ENCODE data around the gene FREM3.

FREM3 gene

GRCh38 chr4:143616771-143617170 is 83.7 kb downstream of the FREM3 start:
- no peak overlapping the region for H4K91ac ChIP-seq (ENCODE audit: low read depth, low read length, poor library complexity)
- no peak overlapping the region for H2BK15ac ChIP-seq (ENCODE audit: low read length)
- H2AFZ ChIP-seq (ENCODE audit: low read length), result no peak overlapping the region
- no peaks in the 10 kb centered on the region for H3K4me1 ChIP-seq (ENCODE audit: control insufficient read depth in 2 of 2, insufficient read depth in 1 of 2, low read depth in 1 of 2, low read length in 2 of 2)
- no peak overlapping the region for H2BK120ac ChIP-seq (ENCODE audit: low read depth, low read length)
- H3K18ac ChIP-seq (ENCODE audit: low read length), result no peak overlapping the region
- no peak overlapping the region for H3K4me3 ChIP-seq (ENCODE audit: low read length in 2 of 2)
- no peak overlapping the region for H4K8ac ChIP-seq (ENCODE audit: low read depth, low read length)
- WGBS, 2 donors (ENCODE audit: extremely low coverage in 2 of 2, insufficient read length in 2 of 2, insufficient replicate concordance in 1 of 2), result no CpG with 5 or more reads among the region's 8 CpGs
- H3K9me3 ChIP-seq (replicated peaks in 1 of 2; ENCODE audit: control insufficient read depth in 2 of 2, insufficient read depth in 1 of 2, low read depth in 1 of 2, low read length in 2 of 2), result no peaks in the 10 kb centered on the region
- no peak for DNase-seq (ENCODE audit: low spot score)
- H3K4ac ChIP-seq (ENCODE audit: low read length), result no peak overlapping the region
- no peaks in the 10 kb centered on the region for H3K79me1 ChIP-seq (ENCODE audit: low read depth, low read length)
- no peak overlapping the region for H2AK5ac ChIP-seq (ENCODE audit: low read depth, low read length)
- H2BK5ac ChIP-seq (ENCODE audit: low read length), result no peak overlapping the region
- H3K36me3 ChIP-seq (replicated peaks in 1 of 2; ENCODE audit: control insufficient read depth in 2 of 2, insufficient read depth in 2 of 2, low read length in 2 of 2), result no peaks in the 10 kb centered on the region
- no peak overlapping the region for H3K27ac ChIP-seq (replicated peaks; ENCODE audit: low read length)
- no peak overlapping the region for H3K9ac ChIP-seq (ENCODE audit: low read depth, low read length, poor library complexity)
- no peak overlapping the region for H3K23ac ChIP-seq (ENCODE audit: low read depth, low read length, poor library complexity)
- no peak overlapping the region for H3K4me2 ChIP-seq (ENCODE audit: insufficient read depth, low read length, poor library complexity, severe bottlenecking)
- no peak overlapping the region for H2BK12ac ChIP-seq (ENCODE audit: low read length)
- H3K14ac ChIP-seq (ENCODE audit: low read length), result no peak overlapping the region
- H3K27me3 ChIP-seq (ENCODE audit: control insufficient read depth in 3 of 3, insufficient read depth in 3 of 3, low read depth in 1 of 3, low read length in 3 of 3), result no peaks in the 10 kb centered on the region

- Histone ChIP-seq H2BK120ac (ENCODE audit: low read depth, low read length) (no peak overlapping the region), H2BK5ac (ENCODE audit: low read length) (no peak overlapping the region), H3K27ac (replicated peaks; ENCODE audit: low read length) (no peak overlapping the region), H3K79me1 (ENCODE audit: low read depth, low read length) (no peaks in the 10 kb centered on the region), H2AK5ac (ENCODE audit: low read depth, low read length) (no peak overlapping the region), H3K36me3 (replicated peaks in 1 of 2; ENCODE audit: control insufficient read depth in 2 of 2, insufficient read depth in 2 of 2, low read length in 2 of 2) (no peaks in the 10 kb centered on the region), H3K23ac (ENCODE audit: low read depth, low read length, poor library complexity) (no peak overlapping the region), H3K27me3 (ENCODE audit: control insufficient read depth in 3 of 3, insufficient read depth in 3 of 3, low read depth in 1 of 3, low read length in 3 of 3) (no peaks in the 10 kb centered on the region), H4K8ac (ENCODE audit: low read depth, low read length) (no peak overlapping the region), H3K4me3 (ENCODE audit: low read length in 2 of 2) (no peak overlapping the region), H3K4me2 (ENCODE audit: insufficient read depth, low read length, poor library complexity, severe bottlenecking) (no peak overlapping the region), H3K4ac (ENCODE audit: low read length) (no peak overlapping the region), H2BK15ac (ENCODE audit: low read length) (no peak overlapping the region), H3K14ac (ENCODE audit: low read length) (no peak overlapping the region), H4K91ac (ENCODE audit: low read depth, low read length, poor library complexity) (no peak overlapping the region), H2AFZ (ENCODE audit: low read length) (no peak overlapping the region), H3K9me3 (replicated peaks in 1 of 2; ENCODE audit: control insufficient read depth in 2 of 2, insufficient read depth in 1 of 2, low read depth in 1 of 2, low read length in 2 of 2) (peaks cover 0 to 3% of the 10 kb centered on the region in 2 donors), H3K4me1 (ENCODE audit: control insufficient read depth in 2 of 2, insufficient read depth in 1 of 2, low read depth in 1 of 2, low read length in 2 of 2) (no peaks in the 10 kb centered on the region), H3K9ac (ENCODE audit: low read depth, low read length, poor library complexity) (no peak overlapping the region), H3K18ac (ENCODE audit: low read length) (no peak overlapping the region), H2BK12ac (ENCODE audit: low read length) (no peak overlapping the region)
- DNase-seq (ENCODE audit: low spot score), result no peak
- no CpG with 5 or more reads among the region's 4 CpGs for WGBS, 2 donors (ENCODE audit: extremely low coverage in 2 of 2, insufficient read length in 2 of 2, insufficient replicate concordance in 1 of 2)
Measured at GRCh38 chr4:143609492-143609891, 91.0 kb downstream of the FREM3 start.

- Histone ChIP-seq H3K4ac (ENCODE audit: low read length) (no peak overlapping the region), H2AK5ac (ENCODE audit: low read depth, low read length) (no peak overlapping the region), H3K9me3 (replicated peaks in 1 of 2; ENCODE audit: control insufficient read depth in 2 of 2, insufficient read depth in 1 of 2, low read depth in 1 of 2, low read length in 2 of 2) (peaks cover 0 to 3% of the 10 kb centered on the region in 2 donors), H3K36me3 (replicated peaks in 1 of 2; ENCODE audit: control insufficient read depth in 2 of 2, insufficient read depth in 2 of 2, low read length in 2 of 2) (no peaks in the 10 kb centered on the region), H2AFZ (ENCODE audit: low read length) (no peak overlapping the region), H3K4me2 (ENCODE audit: insufficient read depth, low read length, poor library complexity, severe bottlenecking) (no peak overlapping the region), H2BK15ac (ENCODE audit: low read length) (no peak overlapping the region), H3K18ac (ENCODE audit: low read length) (no peak overlapping the region), H3K79me1 (ENCODE audit: low read depth, low read length) (no peaks in the 10 kb centered on the region), H3K14ac (ENCODE audit: low read length) (no peak overlapping the region), H4K91ac (ENCODE audit: low read depth, low read length, poor library complexity) (no peak overlapping the region), H3K4me1 (ENCODE audit: control insufficient read depth in 2 of 2, insufficient read depth in 1 of 2, low read depth in 1 of 2, low read length in 2 of 2) (no peaks in the 10 kb centered on the region), H2BK5ac (ENCODE audit: low read length) (no peak overlapping the region), H3K4me3 (ENCODE audit: low read length in 2 of 2) (no peak overlapping the region), H2BK12ac (ENCODE audit: low read length) (no peak overlapping the region), H3K27me3 (ENCODE audit: control insufficient read depth in 3 of 3, insufficient read depth in 3 of 3, low read depth in 1 of 3, low read length in 3 of 3) (no peaks in the 10 kb centered on the region), H3K9ac (ENCODE audit: low read depth, low read length, poor library complexity) (no peak overlapping the region), H4K8ac (ENCODE audit: low read depth, low read length) (no peak overlapping the region), H3K23ac (ENCODE audit: low read depth, low read length, poor library complexity) (no peak overlapping the region), H3K27ac (replicated peaks; ENCODE audit: low read length) (no peak overlapping the region), H2BK120ac (ENCODE audit: low read depth, low read length) (no peak overlapping the region)
- no CpG with 5 or more reads among the region's 3 CpGs for WGBS, 2 donors (ENCODE audit: extremely low coverage in 2 of 2, insufficient read length in 2 of 2, insufficient replicate concordance in 1 of 2)
- DNase-seq (ENCODE audit: low spot score), result no peak
Measured at GRCh38 chr4:143606480-143606879, 94.0 kb downstream of the FREM3 start.

- no peak overlapping the region for H3K18ac ChIP-seq (ENCODE audit: low read length)
- no peak overlapping the region for H2BK12ac ChIP-seq (ENCODE audit: low read length)
- H3K36me3 ChIP-seq (replicated peaks in 1 of 2; ENCODE audit: control insufficient read depth in 2 of 2, insufficient read depth in 2 of 2, low read length in 2 of 2), result no peaks in the 10 kb centered on the region
- no peak overlapping the region for H3K4me2 ChIP-seq (ENCODE audit: insufficient read depth, low read length, poor library complexity, severe bottlenecking)
- H3K9me3 ChIP-seq (replicated peaks in 1 of 2; ENCODE audit: control insufficient read depth in 2 of 2, insufficient read depth in 1 of 2, low read depth in 1 of 2, low read length in 2 of 2), result no peaks in the 10 kb centered on the region
- no peak overlapping the region for H3K23ac ChIP-seq (ENCODE audit: low read depth, low read length, poor library complexity)
- no peaks in the 10 kb centered on the region for H3K79me1 ChIP-seq (ENCODE audit: low read depth, low read length)
- no peak overlapping the region for H2BK5ac ChIP-seq (ENCODE audit: low read length)
- H2AFZ ChIP-seq (ENCODE audit: low read length), result no peak overlapping the region
- H3K27me3 ChIP-seq (ENCODE audit: control insufficient read depth in 3 of 3, insufficient read depth in 3 of 3, low read depth in 1 of 3, low read length in 3 of 3), result no peaks in the 10 kb centered on the region
- no peak overlapping the region for H3K4me3 ChIP-seq (ENCODE audit: low read length in 2 of 2)
- H2BK120ac ChIP-seq (ENCODE audit: low read depth, low read length), result no peak overlapping the region
- H3K4ac ChIP-seq (ENCODE audit: low read length), result no peak overlapping the region
- no peak overlapping the region for H3K14ac ChIP-seq (ENCODE audit: low read length)
- no peak overlapping the region for H3K9ac ChIP-seq (ENCODE audit: low read depth, low read length, poor library complexity)
- no peak for DNase-seq (ENCODE audit: low spot score)
- H2BK15ac ChIP-seq (ENCODE audit: low read length), result no peak overlapping the region
- H4K91ac ChIP-seq (ENCODE audit: low read depth, low read length, poor library complexity), result no peak overlapping the region
- H3K27ac ChIP-seq (replicated peaks; ENCODE audit: low read length), result no peak overlapping the region
- no peak overlapping the region for H2AK5ac ChIP-seq (ENCODE audit: low read depth, low read length)
- no peaks in the 10 kb centered on the region for H3K4me1 ChIP-seq (ENCODE audit: control insufficient read depth in 2 of 2, insufficient read depth in 1 of 2, low read depth in 1 of 2, low read length in 2 of 2)
- no CpG with 5 or more reads among the region's 1 CpG for WGBS, 2 donors (ENCODE audit: extremely low coverage in 2 of 2, insufficient read length in 2 of 2, insufficient replicate concordance in 1 of 2)
- no peak overlapping the region for H4K8ac ChIP-seq (ENCODE audit: low read depth, low read length)
Measured at GRCh38 chr4:143599827-143600226, 100.6 kb downstream of the FREM3 start.

Data from neuronal stem cell (in vitro differentiated cells).